ENCODE results near the gene CDK17.
"Not testable (repeated sequence)": the region's sequence is repeated elsewhere in the genome, so short reads cannot be mapped to it uniquely, and the experiment has no call there.

Gene CDK17

GRCh38 chr12:96395236-96395635 lies 5.0 kb downstream of the CDK17 start:
- no peak overlapping the region for H3K9ac ChIP-seq (ENCODE audit: low read length)
- 80% methylated on average over 2 of the region's 4 CpGs for WGBS
- peaks cover 0 to 8% of the 10 kb centered on the region in 2 experiments for H3K36me3 ChIP-seq (ENCODE audit: control insufficient read depth in 1 of 2, insufficient read depth in 2 of 2, low read depth in 1 of 2, low read length in 2 of 2)
- no peak overlapping the region for H2BK15ac ChIP-seq (ENCODE audit: low read depth, poor library complexity, severe bottlenecking)
- no peak overlapping the region for H2AFZ ChIP-seq (ENCODE audit: low read depth, low read length)
- no peaks in the 10 kb centered on the region for H3K27me3 ChIP-seq (ENCODE audit: control insufficient read depth in 1 of 2, insufficient read depth in 1 of 2, low read length in 2 of 2)
- no peak overlapping the region for H4K8ac ChIP-seq (ENCODE audit: low read length)
- H3K4me1 ChIP-seq (ENCODE audit: control insufficient read depth, insufficient read depth, low read depth, low read length): peaks cover 5% of the 10 kb centered on the region
- H3K4me3 ChIP-seq (ENCODE audit: insufficient read depth in 1 of 2, low read depth in 1 of 2, low read length in 2 of 2): no peak overlapping the region
- H3K9me3 ChIP-seq (ENCODE audit: control insufficient read depth, low read length): no peaks in the 10 kb centered on the region
- no peak overlapping the region for H2BK12ac ChIP-seq (ENCODE audit: low read length in 2 of 2)
- H2AK5ac ChIP-seq (ENCODE audit: low read length, severe bottlenecking): no peak overlapping the region
- H4K91ac ChIP-seq (ENCODE audit: low read length): no peak overlapping the region
- no peak overlapping the region for H3K23ac ChIP-seq (ENCODE audit: low read length in 2 of 2)
- no peak overlapping the region for H3K4ac ChIP-seq (ENCODE audit: low read depth in 1 of 2, low read length in 2 of 2)
- DNase-seq: peak; percentile 45
- H3K79me1 ChIP-seq (replicated peaks; ENCODE audit: low read length, poor library complexity, severe bottlenecking): no peaks in the 10 kb centered on the region
- H3K27ac ChIP-seq (ENCODE audit: low read length, poor library complexity, severe bottlenecking): no peak overlapping the region
- no peak overlapping the region for H2BK5ac ChIP-seq (ENCODE audit: low read depth, low read length, poor library complexity, severe bottlenecking)
- no peak overlapping the region for H3K18ac ChIP-seq (ENCODE audit: low read depth in 1 of 2, low read length in 2 of 2)
- no peak overlapping the region for H3K14ac ChIP-seq (ENCODE audit: low read length in 2 of 2)
- no peak overlapping the region for H2BK120ac ChIP-seq (ENCODE audit: low read depth, low read length)
- H3K4me2 ChIP-seq (ENCODE audit: low read length, poor library complexity, severe bottlenecking): no peak overlapping the region

GRCh38 chr12:96393229-96393628 lies 7.0 kb downstream of the CDK17 start:
- H2BK5ac ChIP-seq (ENCODE audit: low read depth, low read length, poor library complexity, severe bottlenecking); H2BK15ac ChIP-seq (ENCODE audit: low read depth, poor library complexity, severe bottlenecking); H3K14ac ChIP-seq (ENCODE audit: low read length in 2 of 2); DNase-seq; H3K4me2 ChIP-seq (ENCODE audit: low read length, poor library complexity, severe bottlenecking); H3K4me3 ChIP-seq (ENCODE audit: insufficient read depth in 1 of 2, low read depth in 1 of 2, low read length in 2 of 2); H2BK120ac ChIP-seq (ENCODE audit: low read depth, low read length); H4K8ac ChIP-seq (ENCODE audit: low read length); H3K79me1 ChIP-seq (replicated peaks; ENCODE audit: low read length, poor library complexity, severe bottlenecking); H2AFZ ChIP-seq (ENCODE audit: low read depth, low read length); H3K9ac ChIP-seq (ENCODE audit: low read length); H3K23ac ChIP-seq (ENCODE audit: low read length in 2 of 2); H3K4ac ChIP-seq (ENCODE audit: low read depth in 1 of 2, low read length in 2 of 2); H4K91ac ChIP-seq (ENCODE audit: low read length); H3K9me3 ChIP-seq (ENCODE audit: control insufficient read depth, low read length); H3K36me3 ChIP-seq (ENCODE audit: control insufficient read depth in 1 of 2, insufficient read depth in 2 of 2, low read depth in 1 of 2, low read length in 2 of 2); H2AK5ac ChIP-seq (ENCODE audit: low read length, severe bottlenecking); H2BK12ac ChIP-seq (ENCODE audit: low read length in 2 of 2); H3K27me3 ChIP-seq (ENCODE audit: control insufficient read depth in 1 of 2, insufficient read depth in 1 of 2, low read length in 2 of 2); H3K27ac ChIP-seq (ENCODE audit: low read length, poor library complexity, severe bottlenecking); H3K4me1 ChIP-seq (ENCODE audit: control insufficient read depth, insufficient read depth, low read depth, low read length): not testable (repeated sequence)
- H3K18ac ChIP-seq (ENCODE audit: low read depth in 1 of 2, low read length in 2 of 2): peak overlapping the region in 1 of 2 experiments; percentile 37
- 100% methylated on average over 1 of the region's 5 CpGs for WGBS

- no peak overlapping the region for H2BK5ac ChIP-seq (ENCODE audit: low read depth, low read length, poor library complexity, severe bottlenecking)
- no peak overlapping the region for H3K27ac ChIP-seq (ENCODE audit: low read length, poor library complexity, severe bottlenecking)
- H3K23ac ChIP-seq (ENCODE audit: low read length in 2 of 2): no peak overlapping the region
- H3K9ac ChIP-seq (ENCODE audit: low read length): no peak overlapping the region
- H2AK5ac ChIP-seq (ENCODE audit: low read length, severe bottlenecking): no peak overlapping the region
- 84% methylated on average over 4 of the region's 5 CpGs for WGBS
- no peak overlapping the region for H4K91ac ChIP-seq (ENCODE audit: low read length)
- no peak overlapping the region for H3K4me2 ChIP-seq (ENCODE audit: low read length, poor library complexity, severe bottlenecking)
- no peaks in the 10 kb centered on the region for H3K79me1 ChIP-seq (replicated peaks; ENCODE audit: low read length, poor library complexity, severe bottlenecking)
- H3K14ac ChIP-seq (ENCODE audit: low read length in 2 of 2): no peak overlapping the region
- no peak overlapping the region for H3K4me3 ChIP-seq (ENCODE audit: insufficient read depth in 1 of 2, low read depth in 1 of 2, low read length in 2 of 2)
- DNase-seq: no peak
- no peaks in the 10 kb centered on the region for H3K27me3 ChIP-seq (ENCODE audit: control insufficient read depth in 1 of 2, insufficient read depth in 1 of 2, low read length in 2 of 2)
- H3K18ac ChIP-seq (ENCODE audit: low read depth in 1 of 2, low read length in 2 of 2): no peak overlapping the region
- peaks cover 0 to 8% of the 10 kb centered on the region in 2 experiments for H3K36me3 ChIP-seq (ENCODE audit: control insufficient read depth in 1 of 2, insufficient read depth in 2 of 2, low read depth in 1 of 2, low read length in 2 of 2)
- H2BK120ac ChIP-seq (ENCODE audit: low read depth, low read length): no peak overlapping the region
- no peaks in the 10 kb centered on the region for H3K9me3 ChIP-seq (ENCODE audit: control insufficient read depth, low read length)
- H2BK12ac ChIP-seq (ENCODE audit: low read length in 2 of 2): no peak overlapping the region
- no peak overlapping the region for H2BK15ac ChIP-seq (ENCODE audit: low read depth, poor library complexity, severe bottlenecking)
- peaks cover 8% of the 10 kb centered on the region for H3K4me1 ChIP-seq (ENCODE audit: control insufficient read depth, insufficient read depth, low read depth, low read length)
- no peak overlapping the region for H2AFZ ChIP-seq (ENCODE audit: low read depth, low read length)
- H4K8ac ChIP-seq (ENCODE audit: low read length): no peak overlapping the region
- no peak overlapping the region for H3K4ac ChIP-seq (ENCODE audit: low read depth in 1 of 2, low read length in 2 of 2)
Measured at GRCh38 chr12:96392397-96392796, 7.8 kb downstream of the CDK17 start.

- Histone ChIP-seq H3K4me3 (ENCODE audit: insufficient read depth in 1 of 2, low read depth in 1 of 2, low read length in 2 of 2) (no peak overlapping the region), H3K4me2 (ENCODE audit: low read length, poor library complexity, severe bottlenecking) (no peak overlapping the region), H3K14ac (ENCODE audit: low read length in 2 of 2) (no peak overlapping the region), H2BK12ac (ENCODE audit: low read length in 2 of 2) (no peak overlapping the region), H3K4me1 (ENCODE audit: control insufficient read depth, insufficient read depth, low read depth, low read length) (peaks cover 7% of the 10 kb centered on the region), H2AFZ (ENCODE audit: low read depth, low read length) (no peak overlapping the region), H3K9ac (ENCODE audit: low read length) (no peak overlapping the region), H3K36me3 (ENCODE audit: control insufficient read depth in 1 of 2, insufficient read depth in 2 of 2, low read depth in 1 of 2, low read length in 2 of 2) (peaks cover 0 to 4% of the 10 kb centered on the region in 2 experiments), H3K23ac (ENCODE audit: low read length in 2 of 2) (no peak overlapping the region), H3K79me1 (replicated peaks; ENCODE audit: low read length, poor library complexity, severe bottlenecking) (no peaks in the 10 kb centered on the region), H2AK5ac (ENCODE audit: low read length, severe bottlenecking) (no peak overlapping the region), H2BK120ac (ENCODE audit: low read depth, low read length) (no peak overlapping the region), H3K27ac (ENCODE audit: low read length, poor library complexity, severe bottlenecking) (no peak overlapping the region), H3K27me3 (ENCODE audit: control insufficient read depth in 1 of 2, insufficient read depth in 1 of 2, low read length in 2 of 2) (no peaks in the 10 kb centered on the region), H4K91ac (ENCODE audit: low read length) (no peak overlapping the region), H2BK15ac (ENCODE audit: low read depth, poor library complexity, severe bottlenecking) (no peak overlapping the region), H3K4ac (ENCODE audit: low read depth in 1 of 2, low read length in 2 of 2) (no peak overlapping the region), H2BK5ac (ENCODE audit: low read depth, low read length, poor library complexity, severe bottlenecking) (no peak overlapping the region), H3K18ac (ENCODE audit: low read depth in 1 of 2, low read length in 2 of 2) (no peak overlapping the region), H3K9me3 (ENCODE audit: control insufficient read depth, low read length) (no peaks in the 10 kb centered on the region), H4K8ac (ENCODE audit: low read length) (no peak overlapping the region)
- WGBS: no CpG with 5 or more reads among the region's 1 CpG
- DNase-seq: peak; percentile 60
Measured at GRCh38 chr12:96387981-96388380, 12.3 kb downstream of the CDK17 start.
